Neural cell (in vitro differentiated cells): Measurements from ENCODE around the gene EHMT1. TPM values are rescaled to one million over a fixed set of nuclear protein-coding genes. Genes with fewer than 3 reads are reported as not detected.

Experiments
- H2AFZ ChIP-seq: fragments of 200-600, 300-800 bp; sonication (generic), shearing (Covaris generic); 2 replicates; pipeline ENCODE4 v1.6.0; 2014; ENCODE audit warnings: low read depth, mild to moderate bottlenecking, antibody characterized with exemption, low read length, moderate library complexity
- H3F3A ChIP-seq: fragments of 200-600 bp; shearing (Covaris generic); 2 replicates; pipeline ENCODE4 v1.6.1; 2016; ENCODE audit warnings: mild to moderate bottlenecking, moderate library complexity, mixed read lengths, antibody characterized with exemption, low read length; ENCODE audit not compliant: insufficient read depth, poor library complexity, severe bottlenecking
- H3K27ac ChIP-seq: fragments of 200-600, 300-800 bp; sonication (generic), shearing (Covaris generic); 2 replicates; pipeline ENCODE4 v1.5.1; 2014; ENCODE audit warnings: mild to moderate bottlenecking, low read length, moderate library complexity
- H3K27me3 ChIP-seq: fragments of 300-800, 200-600 bp; sonication (generic), shearing (Covaris generic); 2 replicates; pipeline ENCODE4 v1.6.0; 2014; ENCODE audit warnings: mild to moderate bottlenecking, low read depth, low read length, moderate library complexity; ENCODE audit not compliant: insufficient read depth
- H3K36me3 ChIP-seq: fragments of 300-800, 200-600 bp; sonication (generic), shearing (Covaris generic); 2 replicates; pipeline ENCODE4 v1.5.1; 2014; ENCODE audit warnings: mild to moderate bottlenecking, antibody characterized with exemption, low read length, moderate library complexity; ENCODE audit not compliant: insufficient read depth
- H3K4me2 ChIP-seq: fragments of 300-800, 200-600 bp; sonication (generic), shearing (Covaris generic); 2 replicates; pipeline ENCODE4 v1.6.0; 2014; ENCODE audit warnings: mild to moderate bottlenecking, low read length
- H3K4me3 ChIP-seq: fragments of 300-800, 200-600 bp; sonication (generic), shearing (Covaris generic); 2 replicates; pipeline ENCODE4 v1.5.1; 2014; ENCODE audit warnings: mild to moderate bottlenecking, low read length, moderate library complexity
- H3K79me2 ChIP-seq: fragments of 200-600 bp; shearing (Covaris generic); replicated peaks from 2 replicates; pipeline ENCODE4 v1.6.0; 2014; ENCODE audit warnings: mild to moderate bottlenecking, low read length, moderate library complexity; ENCODE audit not compliant: insufficient read depth
- H3K9ac ChIP-seq: fragments of 300-800, 200-600 bp; sonication (generic), shearing (Covaris generic); 2 replicates; pipeline ENCODE4 v1.6.1; 2016; ENCODE audit warnings: mild to moderate bottlenecking, low read length, mixed read lengths
- H3K9me2 ChIP-seq: fragments of 200-600 bp; shearing (Covaris generic); 2 replicates; pipeline ENCODE4 v1.6.1; 2016; ENCODE audit warnings: mild to moderate bottlenecking, low read length, mixed read lengths; ENCODE audit not compliant: insufficient read depth
- H3K9me3 ChIP-seq: fragments of 200-600, 300-800 bp; sonication (generic), shearing (Covaris generic); 2 replicates; pipeline ENCODE4 v1.6.1; 2016; ENCODE audit warnings: mild to moderate bottlenecking, mixed run types, low read length, moderate library complexity, mixed read lengths
- H4K20me1 ChIP-seq: fragments of 200-600 bp; shearing (Covaris generic); 2 replicates; pipeline ENCODE4 v1.6.1; 2016; ENCODE audit warnings: mild to moderate bottlenecking, mixed run types; ENCODE audit not compliant: insufficient read depth
- CTCF ChIP-seq: fragments of 450-650 bp; IDR thresholded peaks from 2 replicates; pipeline ENCODE4 v1.5.1; 2014; ENCODE audit warnings: antibody characterized with exemption, mild to moderate bottlenecking, moderate library complexity; ENCODE audit not compliant: poor library complexity, severe bottlenecking
- EP300 ChIP-seq: fragments of 450-650 bp; conservative IDR thresholded peaks from 2 replicates; pipeline ENCODE4 v1.6.1; 2014; ENCODE audit warnings: antibody characterized with exemption, mild to moderate bottlenecking, moderate library complexity; ENCODE audit not compliant: poor library complexity, severe bottlenecking
- EZH2 ChIP-seq: fragments of 200-600, 300-800 bp; shearing (Covaris generic), sonication (generic); IDR thresholded peaks from 2 replicates; pipeline ENCODE4 v1.6.1; 2014; ENCODE audit warnings: antibody characterized with exemption, low read length, borderline replicate concordance, mild to moderate bottlenecking; ENCODE audit not compliant: insufficient read depth, poor library complexity, severe bottlenecking
- MXI1 ChIP-seq: fragments of 450-650 bp; conservative IDR thresholded peaks from 2 replicates; pipeline ENCODE4 v1.6.1; 2014; ENCODE audit warnings: antibody characterized with exemption, mild to moderate bottlenecking; ENCODE audit not compliant: poor library complexity, severe bottlenecking
- POLR2AphosphoS5 ChIP-seq: IDR thresholded peaks from 2 replicates; pipeline ENCODE4 v1.6.1; 2012
- RAD21 ChIP-seq: fragments of 450-650 bp; conservative IDR thresholded peaks from 2 replicates; pipeline ENCODE4 v1.6.1; 2014; ENCODE audit warnings: antibody characterized with exemption, mild to moderate bottlenecking, moderate library complexity
- REST ChIP-seq: IDR thresholded peaks from 2 replicates; pipeline ENCODE4 v1.6.1; 2012; ENCODE audit warnings: borderline replicate concordance
- SMC3 ChIP-seq: fragments of 450-650 bp; conservative IDR thresholded peaks from 2 replicates; pipeline ENCODE4 v1.6.1; 2014; ENCODE audit warnings: antibody characterized with exemption, mild to moderate bottlenecking, moderate library complexity; ENCODE audit not compliant: poor library complexity
- TAF1 ChIP-seq: IDR thresholded peaks from 2 replicates; pipeline ENCODE4 v1.6.1; 2012; ENCODE audit warnings: low read depth
- polyA plus RNA-seq: library from polyadenylated mRNA; depleted of rRNA; stranded (reverse); fragments of >200 nt; gene quantifications from 2 replicates; pipeline ENCODE4 v1.2.3, GENCODE V29; 2014

Gene EHMT1
- polyA plus RNA-seq, 1 donor from 2014 or later = 53.0 TPM

DNA sequence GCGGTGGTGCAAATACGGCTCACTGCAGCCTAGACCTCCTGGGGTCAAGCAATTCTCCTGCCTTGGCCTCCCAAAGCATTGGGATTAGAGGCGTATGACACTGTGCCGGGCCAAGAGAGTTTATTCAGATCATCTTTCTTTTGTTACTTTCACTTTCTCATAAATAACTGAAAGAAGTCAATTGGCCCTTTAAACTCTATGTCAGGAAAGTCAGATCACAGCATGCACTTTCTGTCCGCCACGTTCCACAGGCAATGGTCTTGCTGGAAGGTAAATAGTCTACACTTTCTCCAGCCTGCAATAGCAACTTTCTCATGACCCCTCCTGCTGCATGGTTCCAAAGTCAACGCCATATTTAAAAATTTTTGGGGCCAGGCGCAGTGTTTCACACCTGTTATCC, 19.9 kb upstream of the EHMT1 start:
- Histone ChIP-seq H3K9ac (no peak overlapping the region), H2AFZ (no peak overlapping the region), H3K27ac (no peak overlapping the region), H3K79me2 (no peaks in the 10 kb centered on the region), H3K9me2 (no peaks in the 10 kb centered on the region), H3K27me3 (no peaks in the 10 kb centered on the region), H4K20me1 (no peaks in the 10 kb centered on the region), H3K9me3 (no peaks in the 10 kb centered on the region), H3K4me2 (no peak overlapping the region), H3K4me3 (no peak overlapping the region), H3K36me3 (no peaks in the 10 kb centered on the region), H3F3A (peaks cover 2% of the 10 kb centered on the region)
- TF ChIP-seq POLR2AphosphoS5 (no peak), SMC3 (no peak), MXI1 (no peak), RAD21 (no peak), EP300 (no peak), REST (no peak), EZH2 (no peak), CTCF (no peak), TAF1 (no peak)

GRCh38 chr9:137602661-137603060, 16.1 kb upstream of the EHMT1 start:
- Histone ChIP-seq H4K20me1 (no peaks in the 10 kb centered on the region), H3F3A (peaks cover 5% of the 10 kb centered on the region), H3K9me3 (no peaks in the 10 kb centered on the region), H3K4me2 (no peak overlapping the region), H3K79me2 (no peaks in the 10 kb centered on the region), H3K9me2 (no peaks in the 10 kb centered on the region), H2AFZ (no peak overlapping the region), H3K4me3 (no peak overlapping the region), H3K36me3 (no peaks in the 10 kb centered on the region), H3K9ac (no peak overlapping the region), H3K27ac (no peak overlapping the region), H3K27me3 (no peaks in the 10 kb centered on the region)
- TF ChIP-seq MXI1 (no peak), EZH2 (no peak), REST (no peak), POLR2AphosphoS5 (no peak)
